Gastrocnemius medialis (tissue), 4 donors: ENCODE results near the gene GSTP1. TPM values are rescaled to one million over a fixed set of nuclear protein-coding genes. Genes with fewer than 3 reads are reported as not detected.

Experiments used
- ATAC-seq, 2 donors: fragments of 150-250 bp; one replicate each; pipeline ENCODE4 v1.9.1; 2016
- DNase-seq, 2 donors: peaks; one replicate each; pipeline ENCODE4 v3.0.0-alpha.2; 2019
- H3K27ac ChIP-seq, 4 donors: fragments of 200-600 bp; sonication (generic); 1 replicate in 1 of 4; 2 replicates in 3 of 4; pipeline ENCODE4 v1.5.1; 2016 to 2018; ENCODE audit warnings: mild to moderate bottlenecking in 2 of 4, moderate library complexity in 1 of 4
- H3K27me3 ChIP-seq, 3 donors: fragments of 200-600 bp; sonication (generic) in 2 of 3; 1 replicate in 1 of 3; 2 replicates in 2 of 3; pipeline versions ENCODE4 v1.5.1 to v1.6.0; 2016 to 2019; ENCODE audit warnings: mild to moderate bottlenecking in 1 of 3, moderate library complexity in 1 of 3
- H3K36me3 ChIP-seq, 2 donors: fragments of 200-600 bp; sonication (generic) in 1 of 2; one replicate each; pipeline ENCODE4 v1.5.1; 2017 to 2018
- H3K4me1 ChIP-seq, 2 donors: fragments of 200-600 bp; sonication (generic) in 1 of 2; one replicate each; pipeline ENCODE4 v1.5.1; 2016 to 2017; ENCODE audit warnings: mild to moderate bottlenecking in 2 of 2
- H3K4me3 ChIP-seq, 4 donors: fragments of 200-600 bp; sonication (generic) in 3 of 4; 1 replicate in 1 of 4; 2 replicates in 3 of 4; pipeline ENCODE4 v1.5.1; 2016 to 2019; ENCODE audit warnings: mild to moderate bottlenecking in 2 of 4
- H3K9me3 ChIP-seq, 3 donors: fragments of 200-600 bp; sonication (generic) in 2 of 3; 1 replicate in 1 of 3; 2 replicates in 2 of 3; pipeline ENCODE4 v1.5.1; 2016 to 2019
- CTCF ChIP-seq, 5 experiments: fragments of 450-650 bp in 3 of 5; fragments of 200-600 bp in 2 of 5; sonication (generic) in 2 of 5; IDR thresholded peaks in 4 of 5; conservative IDR thresholded peaks in 1 of 5; 1 replicate in 4 of 5; 2 replicates in 1 of 5; pipeline ENCODE4 v1.5.1; 2016 to 2019; ENCODE audit warnings: antibody characterized with exemption in 5 of 5, mild to moderate bottlenecking in 3 of 5, moderate library complexity in 3 of 5
- POLR2A ChIP-seq, 2 donors: fragments of 450-650 bp; IDR thresholded peaks; one replicate each; pipeline ENCODE4 v1.6.1; 2017; ENCODE audit warnings: antibody characterized with exemption in 2 of 2, mild to moderate bottlenecking in 2 of 2, moderate library complexity in 2 of 2
- in situ Hi-C, 4 donors: fragments of 200-750 bp; cut with MboI; loops; one replicate each; pipeline versions ENCODE4 v1.15.0 to v1.8.0; 2017; ENCODE audit warnings: low sequenced_read_pairs in 4 of 4
- intact Hi-C: fragments of 100-400 bp; cut with DNase I; formaldehyde crosslinking; loops from one replicate; pipeline ENCODE4 v1.15.1; 2023; ENCODE audit warnings: low total_unique reads
- total RNA-seq, 4 donors: library from RNA; depleted of rRNA; stranded (reverse); fragments of >200 nt; gene quantifications; one replicate each; pipeline versions ENCODE4 v1.1.0 to v1.2.3, GENCODE V29; 2016

GSTP1 gene
- total RNA-seq, 4 donors from 2014 or later, result 316 to 866 (median 549) TPM

GRCh38 chr11:67630943-67631331 lies 47.3 kb downstream of the GSTP1 start:
- peak in 2 of 5 experiments; percentile 5 to 6 for TF ChIP-seq CTCF (IDR thresholded peaks at IDR 0.05 in 4 of 5, conservative IDR thresholded peaks at IDR 0.05 in 1 of 5)
- no peak for TF ChIP-seq POLR2A (IDR thresholded peaks at IDR 0.05)
- Histone ChIP-seq H3K9me3 (no peaks in the 10 kb centered on the region), H3K4me3 (peak overlapping the region; percentile 71 to 98 (median 82)), H3K36me3 (no peaks in the 10 kb centered on the region), H3K27me3 (no peaks in the 10 kb centered on the region), H3K27ac (peak overlapping the region; percentile 89 to 95 (median 90)), H3K4me1 (peaks cover 5% of the 10 kb centered on the region in 2 donors)
- ATAC-seq (no peak), DNase-seq (peak in 1 of 2 donors; percentile 1)
- intact Hi-C loops, result loop anchor here (1.0 to 5.0 kb wide), 3 partner anchors 25 to 176 kb away; partner anchors contain the start of gene NDUFV1
- in situ Hi-C loops, result no loop called here

DNA sequence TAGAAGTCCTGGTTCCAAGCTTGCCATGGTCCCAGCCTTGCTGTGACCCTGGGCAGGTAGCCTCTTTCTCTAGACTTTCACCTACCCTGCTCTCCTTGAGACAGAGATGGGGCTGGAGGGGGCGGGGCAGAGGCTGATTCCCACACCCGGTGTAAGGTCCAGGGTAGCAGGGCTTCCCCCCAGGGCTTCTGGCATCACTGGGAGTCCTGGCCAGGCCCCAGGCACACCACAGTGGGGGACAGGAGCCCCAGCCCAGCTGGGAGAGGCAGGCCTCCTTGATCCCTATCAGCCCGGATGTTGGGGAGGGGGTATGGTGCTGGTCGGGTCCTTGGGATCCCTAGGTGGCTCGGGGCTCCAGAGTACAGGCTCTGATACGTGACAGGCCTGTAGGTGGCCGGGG lies 47.8 kb downstream of the GSTP1 start:
- Histone ChIP-seq H3K27ac (peak overlapping the region in 1 of 4 donors; percentile 91), H3K4me1 (peaks cover 5% of the 10 kb centered on the region in 2 donors), H3K27me3 (no peaks in the 10 kb centered on the region), H3K36me3 (no peaks in the 10 kb centered on the region), H3K4me3 (no peak overlapping the region), H3K9me3 (no peaks in the 10 kb centered on the region)
- DNase-seq (peak in 1 of 2 donors; percentile 1), ATAC-seq (no peak)
- in situ Hi-C loops (no loop called here), intact Hi-C loops (loop anchor here (5.0 kb wide), 1 partner anchor 176 kb away; no protein-coding TSS in a partner anchor)
- TF ChIP-seq POLR2A (IDR thresholded peaks at IDR 0.05), result no peak
- no peak for TF ChIP-seq CTCF (IDR thresholded peaks at IDR 0.05 in 4 of 5, conservative IDR thresholded peaks at IDR 0.05 in 1 of 5)

DNA sequence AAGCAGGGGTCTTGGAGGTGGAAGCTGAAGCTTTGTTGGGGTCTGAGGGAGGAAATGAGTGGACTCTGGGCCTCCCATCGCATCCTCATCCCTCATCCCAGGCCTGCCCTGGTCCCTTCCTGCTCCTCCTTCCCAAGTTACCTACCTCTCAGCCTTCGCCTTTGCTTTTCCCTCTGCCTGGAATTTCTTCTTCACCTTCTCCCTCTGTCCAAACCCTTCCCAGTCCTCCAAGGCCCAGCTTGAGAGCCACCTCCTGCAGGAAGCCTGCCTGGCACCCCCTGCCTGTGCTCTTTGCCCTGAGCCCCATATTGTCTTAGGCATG lies 48.2 kb downstream of the GSTP1 start:
- Histone ChIP-seq H3K27me3 (no peaks in the 10 kb centered on the region), H3K27ac (no peak overlapping the region), H3K9me3 (no peaks in the 10 kb centered on the region), H3K36me3 (no peaks in the 10 kb centered on the region), H3K4me3 (no peak overlapping the region), H3K4me1 (peaks cover 5% of the 10 kb centered on the region in 2 donors)
- in situ Hi-C loops, result no loop called here
- intact Hi-C loops, result loop anchor here (5.0 kb wide), 1 partner anchor 175 kb away; no protein-coding TSS in a partner anchor
- ATAC-seq, result no peak
- TF ChIP-seq POLR2A (IDR thresholded peaks at IDR 0.05) (no peak), CTCF (IDR thresholded peaks at IDR 0.05 in 4 of 5, conservative IDR thresholded peaks at IDR 0.05 in 1 of 5) (no peak)
- no peak for DNase-seq

DNA sequence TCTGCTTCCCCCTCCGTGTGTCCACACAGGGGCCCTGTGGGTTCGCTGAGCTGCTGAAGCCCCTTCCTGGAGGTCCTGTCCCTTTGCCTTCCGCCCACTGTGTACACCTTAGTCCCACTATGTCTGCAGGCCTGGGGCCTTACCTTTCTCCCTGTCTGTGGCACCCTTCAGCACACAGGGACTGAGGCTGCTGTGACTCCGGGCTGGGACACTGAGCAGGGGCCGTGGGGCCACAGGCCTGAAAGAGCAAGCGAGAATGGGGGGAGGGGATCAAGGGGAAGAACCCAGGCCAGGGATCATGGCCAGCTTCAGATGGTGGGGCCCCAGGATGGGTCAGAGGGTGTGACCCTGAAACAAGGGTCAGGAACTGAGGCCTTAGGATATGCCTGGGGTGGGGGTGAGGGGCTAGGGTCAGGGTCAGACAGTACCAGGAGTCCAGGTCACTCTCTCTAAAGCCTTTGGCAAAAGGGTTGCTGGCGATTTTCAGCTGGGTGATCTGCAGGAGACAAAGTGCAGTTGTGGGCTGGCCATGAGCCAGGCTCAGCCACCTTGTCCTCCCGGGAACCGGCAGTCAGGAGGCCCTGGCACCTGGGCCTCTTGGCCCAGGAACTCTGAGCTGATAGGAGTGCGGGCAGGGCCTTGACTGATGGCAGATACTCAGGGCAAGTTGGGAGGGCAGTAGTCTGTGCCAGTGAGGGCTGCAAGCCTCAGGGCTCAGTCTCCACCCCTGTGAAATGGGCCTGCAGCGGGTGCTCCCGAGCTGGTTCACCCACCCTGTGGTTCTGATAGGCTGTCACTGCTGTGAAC lies 48.8 kb downstream of the GSTP1 start:
- H3K9me3 ChIP-seq, result no peaks in the 10 kb centered on the region
- no peak overlapping the region for H3K4me3 ChIP-seq
- intact Hi-C loops (loop anchor here (5.0 kb wide), 1 partner anchor 175 kb away; no protein-coding TSS in a partner anchor), in situ Hi-C loops (no loop called here)
- no peaks in the 10 kb centered on the region for H3K36me3 ChIP-seq
- ATAC-seq (no peak), DNase-seq (peak in 1 of 2 donors; percentile 2)
- TF ChIP-seq POLR2A (IDR thresholded peaks at IDR 0.05) (no peak), CTCF (IDR thresholded peaks at IDR 0.05 in 4 of 5, conservative IDR thresholded peaks at IDR 0.05 in 1 of 5) (no peak)
- no peaks in the 10 kb centered on the region for H3K27me3 ChIP-seq
- peaks cover 5% of the 10 kb centered on the region in 2 donors for H3K4me1 ChIP-seq
- no peak overlapping the region for H3K27ac ChIP-seq
